HG02970 (cell line): ENCODE results near the gene CCNY.
"Not testable (repeated sequence)": the region's sequence is repeated elsewhere in the genome, so short reads cannot be mapped to it uniquely, and the experiment has no call there.

ENCODE experiments used
- ATAC-seq: cut with Tn5 transposase; IDR thresholded peaks from one replicate; pipeline ENCODE4 v1.9.1; 2021; ENCODE audit warnings: mild to moderate bottlenecking, moderate library complexity, moderate number of reproducible peaks; ENCODE audit not compliant: unreplicated experiment, low FRiP score

Gene CCNY

GRCh38 chr10:35353805-35354204 lies 17.5 kb downstream of the CCNY start:
- ATAC-seq: no peak

- ATAC-seq: not testable (repeated sequence)
These were observed 17.9 kb downstream of the CCNY start for GRCh38 chr10:35354257-35354656.

GRCh38 chr10:35355971-35356724 lies 19.8 kb downstream of the CCNY start:
- ATAC-seq: no peak

- ATAC-seq: no peak
These were observed 20.4 kb downstream of the CCNY start for GRCh38 chr10:35356725-35357092.

GRCh38 chr10:35359056-35359455 lies 22.7 kb downstream of the CCNY start:
- ATAC-seq: no peak

- no peak for ATAC-seq
These were observed 23.6 kb downstream of the CCNY start for GRCh38 chr10:35359873-35360272.

GRCh38 chr10:35362701-35363350 lies 26.5 kb downstream of the CCNY start:
- ATAC-seq: no peak

GRCh38 chr10:35363587-35363986 lies 27.3 kb downstream of the CCNY start:
- no peak for ATAC-seq

- no peak for ATAC-seq
These were observed 28.5 kb downstream of the CCNY start for GRCh38 chr10:35364808-35365207.

- no peak for ATAC-seq
These were observed 29.7 kb downstream of the CCNY start for GRCh38 chr10:35365994-35366393.

GRCh38 chr10:35367107-35367859 lies 31.0 kb downstream of the CCNY start:
- no peak for ATAC-seq

GRCh38 chr10:35367982-35368381 lies 31.7 kb downstream of the CCNY start:
- ATAC-seq: no peak

GRCh38 chr10:35368485-35369048 lies 32.3 kb downstream of the CCNY start:
- ATAC-seq: no peak

GRCh38 chr10:35369049-35369611 lies 32.8 kb downstream of the CCNY start:
- ATAC-seq: no peak

GRCh38 chr10:35371731-35372130 lies 35.4 kb downstream of the CCNY start:
- ATAC-seq: no peak

- ATAC-seq: no peak
These were observed 36.0 kb downstream of the CCNY start for GRCh38 chr10:35372329-35372728.

GRCh38 chr10:35375091-35375765 lies 38.9 kb downstream of the CCNY start:
- no peak for ATAC-seq

- no peak for ATAC-seq
These were observed 40.9 kb downstream of the CCNY start for GRCh38 chr10:35377050-35377728.

GRCh38 chr10:35378541-35379210 lies 42.4 kb downstream of the CCNY start:
- no peak for ATAC-seq
